Stimulated activated CD4-positive, alpha-beta T cell treated with anti-CD3 and anti-CD28 coated beads, Interleukin-2, amount 100 ng/mL, for 48 hours (primary cell): ENCODE results near the gene ISLR.

ENCODE experiments used
- DNase-seq, 2 donors: peaks; one replicate each; pipeline ENCODE4 v3.0.0-alpha.2; 2020

Gene ISLR

DNA sequence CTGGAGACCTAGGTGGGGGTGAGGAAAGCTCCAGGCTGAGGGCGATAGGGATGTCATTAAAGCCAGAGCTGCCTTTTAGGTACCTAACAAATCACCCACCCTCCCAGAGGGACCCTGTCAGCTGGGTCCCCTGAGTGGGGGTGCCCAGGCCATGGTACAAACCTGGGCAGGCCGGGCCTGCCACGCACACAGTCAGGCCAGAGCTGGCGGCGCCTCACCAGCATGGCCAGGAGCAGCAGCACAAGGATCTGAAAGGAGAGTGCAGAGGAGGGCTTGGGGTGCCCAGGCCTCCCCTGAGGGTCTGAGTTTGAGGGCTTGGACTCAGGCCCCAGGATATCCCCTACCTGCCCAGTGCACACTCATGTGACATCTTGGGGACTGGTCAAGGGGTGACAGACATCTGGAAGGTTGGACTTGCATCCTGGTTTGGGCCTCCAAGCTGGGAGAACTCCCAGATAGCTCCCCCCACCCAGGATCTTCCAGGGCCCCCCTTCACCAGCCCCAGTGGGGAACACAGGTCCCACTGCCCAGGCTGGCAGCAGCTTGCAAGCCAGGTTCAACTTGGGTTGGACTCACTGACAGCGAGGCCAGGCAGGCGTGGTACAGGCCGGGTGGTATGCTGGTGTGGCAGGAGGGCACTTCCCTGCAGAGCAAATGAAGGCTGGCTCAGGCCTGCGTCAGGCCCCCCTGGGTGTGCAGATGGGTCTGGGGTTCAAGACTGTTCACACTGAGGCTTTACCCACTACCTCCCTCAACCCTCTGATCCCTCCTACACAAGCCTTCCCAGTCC, 23.9 kb downstream of the ISLR start:
- no peak for DNase-seq

GRCh38 chr15:74199297-74199652, 25.8 kb downstream of the ISLR start:
- DNase-seq, result no peak

- no peak for DNase-seq
Observed at GRCh38 chr15:74200412-74200815, 26.9 kb downstream of the ISLR start.

DNA sequence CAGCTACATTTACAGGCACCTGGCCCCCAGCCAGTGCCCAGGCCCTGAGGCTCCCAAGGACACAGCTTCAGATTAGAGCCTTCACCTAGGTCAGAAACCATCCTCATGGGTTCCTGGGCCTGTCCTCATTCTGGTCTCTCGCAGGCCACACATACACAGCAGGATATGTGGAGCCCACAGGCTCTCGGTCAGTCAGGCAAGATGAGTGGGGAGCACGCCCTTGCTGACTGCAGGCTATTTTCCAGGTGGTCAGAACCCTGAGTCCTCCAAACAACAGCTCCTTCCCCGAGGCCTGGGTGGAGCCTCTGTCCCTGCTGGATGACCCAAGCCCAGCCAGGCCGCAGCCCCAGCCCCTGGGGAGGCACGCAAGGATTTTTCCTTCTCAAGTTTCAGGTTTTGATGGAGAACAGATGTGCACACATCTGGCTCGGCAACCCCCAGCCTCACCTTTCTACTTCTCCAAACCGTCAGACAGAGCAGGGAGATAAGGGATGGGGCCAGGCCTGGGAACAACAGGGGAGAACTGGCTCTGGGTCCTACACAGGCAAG, 27.4 kb downstream of the ISLR start:
- DNase-seq, result no peak

DNA sequence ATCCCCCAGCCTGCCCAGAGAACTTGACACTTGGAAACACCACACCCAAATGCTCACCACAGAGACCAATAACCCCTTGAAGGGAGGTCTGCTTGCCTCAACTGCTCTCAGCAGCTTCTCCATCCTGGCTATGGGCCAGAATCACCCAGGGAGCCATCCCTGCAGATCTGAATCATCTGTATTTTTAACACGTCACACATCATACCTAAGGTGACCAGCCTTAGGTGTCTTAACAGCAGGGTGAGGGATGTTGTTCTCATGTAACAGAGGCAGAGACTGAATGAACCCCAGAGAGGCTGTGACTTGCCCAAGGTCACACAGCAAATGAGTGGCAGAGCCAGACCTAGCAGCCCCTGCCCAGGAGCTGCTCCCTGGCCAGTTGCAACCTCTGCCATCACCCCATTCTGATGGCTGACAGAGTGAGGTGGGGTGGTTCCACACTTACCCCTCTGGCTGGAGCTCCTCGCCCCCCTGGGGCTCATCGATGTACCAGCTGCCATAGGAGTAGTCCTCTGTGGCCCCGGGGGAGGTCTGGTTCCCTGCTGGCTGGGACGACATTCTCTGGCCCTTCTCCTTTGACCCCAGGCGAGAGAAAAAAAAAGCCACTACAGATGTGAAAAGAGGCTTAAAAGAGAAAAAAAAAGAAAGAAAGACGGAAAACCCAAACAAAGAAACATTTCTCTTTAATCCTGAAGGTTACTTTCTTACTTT, 28.4 kb downstream of the ISLR start:
- no peak for DNase-seq

GRCh38 chr15:74202452-74203401, 29.2 kb downstream of the ISLR start, which contains the start of gene STRA6:
Gene STRA6, minus strand, starts transcription at chr15:74202787. Its CDS starts 520 bp downstream, at chr15:74202267.
- no peak for DNase-seq

- DNase-seq, result no peak
Observed at GRCh38 chr15:74203914-74204431, 30.5 kb downstream of the ISLR start.

DNA sequence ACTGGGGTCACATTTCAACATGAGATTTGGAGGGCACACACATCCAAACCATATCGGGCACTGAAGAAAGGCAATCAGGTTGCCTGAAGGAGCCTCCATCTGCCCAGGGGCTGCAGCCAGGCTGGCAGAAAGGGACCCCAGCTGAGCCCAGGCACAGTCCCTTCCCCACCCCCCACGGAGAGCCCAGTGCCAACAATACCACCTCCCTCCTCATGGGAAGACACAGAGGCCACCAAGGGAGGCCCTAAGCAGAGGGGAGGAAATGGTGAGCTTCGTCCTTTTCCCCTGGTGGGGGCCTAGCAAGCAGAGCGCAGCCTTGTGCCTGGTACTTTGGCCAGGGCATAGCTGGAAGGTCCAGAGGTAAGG, 32.1 kb downstream of the ISLR start:
- DNase-seq, result no peak

DNA sequence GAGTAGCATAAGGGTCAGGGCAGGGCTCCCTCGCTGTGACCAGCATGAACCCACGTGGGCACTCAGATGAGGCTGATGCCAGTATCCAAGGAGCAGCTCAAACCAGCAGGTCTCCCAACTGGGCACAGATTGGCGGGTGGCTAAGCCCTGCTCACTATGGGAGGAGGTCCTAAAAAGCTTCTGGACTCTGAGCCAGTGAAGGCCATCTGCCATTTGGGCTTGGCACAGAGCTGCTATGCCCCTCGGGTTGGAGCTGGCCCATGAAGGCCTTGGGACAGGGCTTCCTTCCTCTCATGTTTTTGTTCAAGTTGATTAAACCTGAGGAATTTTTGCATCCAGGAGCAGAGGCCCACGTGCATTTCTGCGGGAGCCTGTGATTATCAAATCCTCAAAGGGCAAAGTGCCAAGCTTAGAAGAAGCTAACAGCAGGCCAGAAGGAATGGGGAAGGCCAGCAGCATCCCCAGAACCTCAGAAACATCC, 33.3 kb downstream of the ISLR start:
- DNase-seq, result no peak

DNA sequence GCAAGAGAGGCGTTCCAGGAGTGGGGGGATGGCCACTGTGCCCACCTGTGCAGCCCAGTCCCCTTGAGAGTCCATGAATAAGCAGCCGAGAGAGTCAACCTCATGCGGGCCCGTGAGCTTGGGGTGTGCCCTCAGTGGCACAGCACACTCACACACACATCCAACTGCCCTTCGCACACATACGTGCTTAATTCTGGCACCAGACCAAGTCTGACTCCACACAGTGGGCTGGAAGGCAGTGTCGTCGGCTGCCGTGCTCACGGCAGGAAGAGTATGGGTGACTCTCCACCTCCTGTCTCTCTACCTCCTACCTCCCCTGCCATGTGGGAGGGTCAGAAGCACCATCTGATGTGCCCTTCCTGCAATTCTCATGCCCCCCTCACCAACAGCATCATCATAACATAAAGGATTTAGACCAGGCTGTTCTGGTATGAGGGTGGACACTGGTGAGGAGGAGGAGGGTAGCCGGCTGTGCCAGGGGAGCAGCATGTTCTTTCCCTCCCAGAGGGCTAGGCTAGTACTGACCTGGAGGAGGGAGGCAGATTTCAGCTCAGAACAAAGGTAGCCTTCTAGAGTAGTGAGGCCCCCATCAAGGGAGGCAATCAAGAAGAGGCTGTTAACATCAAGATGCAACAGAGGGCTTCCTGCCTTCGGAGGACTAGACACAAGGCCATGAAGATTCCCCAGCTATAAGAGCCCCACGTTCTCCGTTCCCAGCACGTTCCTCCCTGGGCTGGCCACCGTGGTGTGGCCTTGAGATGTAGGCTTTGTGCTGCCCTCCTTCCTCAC, 34.3 kb downstream of the ISLR start:
- DNase-seq, result no peak

- no peak for DNase-seq
Observed at GRCh38 chr15:74208496-74208895, 35.0 kb downstream of the ISLR start.

DNA sequence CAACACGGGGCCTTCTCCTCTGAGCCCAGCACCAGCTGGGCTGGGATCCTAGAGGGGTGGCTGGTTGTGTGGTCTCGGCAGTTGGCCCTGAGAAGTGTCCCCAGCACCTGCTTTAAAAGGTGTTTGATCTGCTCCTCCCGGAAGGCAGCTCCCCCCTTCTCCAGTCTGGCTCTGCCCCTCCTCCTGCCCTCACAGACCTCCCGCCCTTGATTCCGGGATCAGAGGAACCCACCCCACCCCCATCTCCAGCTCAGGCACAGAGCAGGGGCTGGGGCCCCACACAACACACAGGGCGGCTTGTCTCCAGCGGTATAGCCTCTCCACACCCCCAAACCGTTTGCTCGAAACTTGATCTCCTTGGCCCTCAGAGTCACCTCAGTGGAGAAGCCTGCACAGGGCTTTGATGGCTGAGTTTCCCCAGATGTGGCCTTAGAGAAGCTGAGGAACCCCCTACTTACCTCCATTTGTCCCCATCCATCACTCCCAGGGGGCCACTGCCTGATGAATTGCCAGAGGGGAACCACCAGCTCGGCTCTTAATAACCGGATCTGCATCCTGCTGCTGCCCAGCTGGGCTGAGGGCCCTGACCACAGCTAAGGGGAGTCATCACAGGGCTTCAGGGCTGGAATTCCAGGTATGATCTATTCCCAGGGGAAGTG, 35.5 kb downstream of the ISLR start:
- DNase-seq, result no peak

GRCh38 chr15:74209560-74209958, 36.0 kb downstream of the ISLR start:
- DNase-seq, result no peak

- DNase-seq, result no peak
Observed at GRCh38 chr15:74209997-74210671, 36.6 kb downstream of the ISLR start.

DNA sequence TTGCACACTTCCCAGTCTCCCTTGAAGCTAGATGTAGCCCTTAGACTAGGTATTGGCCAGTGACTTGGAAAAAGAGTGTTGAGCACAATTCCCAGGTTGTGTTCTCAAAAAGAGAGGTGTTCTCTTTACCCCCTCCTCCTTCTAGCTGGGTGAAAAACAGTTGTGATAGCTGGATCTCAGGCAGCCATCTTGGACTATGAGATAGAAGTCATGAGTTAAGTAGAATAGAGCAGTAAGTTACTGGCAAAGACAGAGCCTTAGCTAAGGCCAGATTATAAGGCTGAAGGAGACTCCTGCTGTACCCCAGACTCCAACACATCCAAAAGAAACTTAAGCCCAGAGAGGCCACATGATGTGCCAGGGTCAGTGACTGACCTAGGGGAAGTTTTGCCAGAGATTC, 37.2 kb downstream of the ISLR start:
- no peak for DNase-seq

DNA sequence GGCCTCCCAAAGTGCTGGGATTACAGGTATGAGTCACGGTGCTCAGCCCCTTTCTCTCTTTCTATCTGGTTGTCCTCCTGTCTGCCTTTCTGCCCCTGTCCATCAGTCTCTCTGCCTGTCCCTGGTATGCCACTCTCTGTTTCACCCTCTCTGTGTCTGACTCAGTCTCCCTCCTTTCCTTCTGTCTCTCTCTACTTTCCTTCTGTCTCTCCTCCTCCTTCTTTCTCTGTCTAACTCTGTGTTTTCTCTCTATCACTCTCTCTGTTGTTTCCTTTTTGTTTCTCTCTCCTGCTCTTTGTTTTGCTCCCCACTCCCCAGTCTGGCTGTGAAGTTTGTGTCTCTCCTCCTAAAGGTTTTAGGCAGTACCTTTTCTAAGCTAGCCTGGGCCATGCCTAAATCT, 38.1 kb downstream of the ISLR start:
- no peak for DNase-seq

- no peak for DNase-seq
Observed at GRCh38 chr15:74212494-74212893, 39.0 kb downstream of the ISLR start.

DNA sequence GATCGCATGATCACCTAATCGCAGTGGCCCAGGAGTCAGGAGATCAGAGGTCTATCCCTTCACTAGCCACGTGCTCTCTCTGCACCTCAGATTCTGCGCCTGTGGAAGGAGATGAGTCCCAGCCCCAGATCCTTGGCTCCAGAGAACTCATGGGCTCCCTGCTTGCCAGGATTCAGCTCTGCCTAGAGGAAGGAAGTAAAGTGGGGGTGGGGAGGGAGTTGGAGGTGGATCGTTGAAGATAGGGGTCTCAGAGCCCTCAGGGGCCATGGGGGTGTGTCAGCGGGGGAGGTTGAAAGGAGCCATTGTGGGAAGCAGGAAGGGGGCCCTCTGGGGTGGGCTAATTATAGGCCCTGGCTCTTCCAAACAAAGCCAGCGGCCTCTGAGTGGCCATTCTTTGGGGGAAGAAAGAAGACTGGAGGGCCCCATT, 40.4 kb downstream of the ISLR start:
- no peak for DNase-seq

DNA sequence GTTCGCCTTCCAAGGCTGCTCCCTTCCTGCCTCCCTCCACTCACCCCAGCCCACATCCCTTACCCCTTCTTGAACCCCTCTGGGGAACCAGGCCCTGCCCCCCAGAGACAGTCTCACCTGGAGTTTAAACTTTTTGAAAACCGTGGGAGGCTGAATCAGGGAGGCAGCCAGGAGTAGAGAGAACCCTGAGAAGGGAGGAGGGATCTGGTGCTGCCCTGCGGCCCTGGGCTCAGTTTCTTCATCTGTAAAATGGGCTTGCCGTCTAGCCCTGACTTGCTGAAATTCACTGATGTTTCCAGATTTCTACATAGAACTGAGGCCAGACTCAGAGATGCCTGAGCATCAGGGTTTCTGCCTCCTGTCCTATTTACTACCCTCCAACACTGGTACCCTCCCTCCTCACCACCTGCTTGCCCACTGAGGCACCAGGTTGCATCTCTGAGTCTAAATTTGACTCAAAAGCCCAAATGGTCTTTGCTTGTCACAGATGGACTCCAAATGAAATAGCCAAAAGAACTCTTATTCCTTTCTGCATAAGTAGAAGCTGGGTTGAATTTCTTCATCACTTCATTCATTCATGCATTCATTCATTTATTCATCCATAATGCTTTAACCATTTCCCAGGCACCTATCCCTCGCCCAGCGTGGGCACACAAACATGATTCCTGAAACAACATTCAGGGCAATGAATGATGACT, 41.0 kb downstream of the ISLR start:
- no peak for DNase-seq

- DNase-seq, result no peak
Observed at GRCh38 chr15:74215958-74216357, 42.4 kb downstream of the ISLR start.
